ENCODE data around the gene KIF11.

KIF11 gene

GRCh38 chr10:92690915-92691590 is 98.1 kb downstream of the KIF11 start:
- DNase-seq (ENCODE audit: low read depth, low spot score) = no peak
- Histone ChIP-seq H3K4me1 (ENCODE audit: insufficient read depth, insufficient read length) (peaks cover 5% of the 10 kb centered on the region), H3K4me3 (ENCODE audit: insufficient read length, low read depth) (peak overlapping the region; percentile 10), H3K36me3 (ENCODE audit: insufficient read depth, insufficient read length, low read length) (no peaks in the 10 kb centered on the region), H3K27me3 (ENCODE audit: insufficient read depth, insufficient read length) (peaks cover 90% of the 10 kb centered on the region), H3K9ac (ENCODE audit: insufficient read length, low read depth) (no peak overlapping the region), H3K9me3 (ENCODE audit: insufficient read depth, low read length) (no peaks in the 10 kb centered on the region)
- no peak for TF ChIP-seq ZNF274 (IDR thresholded peaks at IDR 0.05; ENCODE audit: low read depth, low read length)

GRCh38 chr10:92691591-92692079 is 98.7 kb downstream of the KIF11 start:
- peaks cover 5% of the 10 kb centered on the region for H3K4me1 ChIP-seq (ENCODE audit: insufficient read depth, insufficient read length)
- peaks cover 95% of the 10 kb centered on the region for H3K27me3 ChIP-seq (ENCODE audit: insufficient read depth, insufficient read length)
- peak overlapping the region; percentile 42 for H3K9ac ChIP-seq (ENCODE audit: insufficient read length, low read depth)
- H3K9me3 ChIP-seq (ENCODE audit: insufficient read depth, low read length) = no peaks in the 10 kb centered on the region
- peak overlapping the region; percentile 16 for H3K4me3 ChIP-seq (ENCODE audit: insufficient read length, low read depth)
- TF ChIP-seq SUZ12 (IDR thresholded peaks at IDR 0.05; ENCODE audit: extremely low read depth, insufficient read depth, insufficient read length) (no peak), ZNF274 (IDR thresholded peaks at IDR 0.05; ENCODE audit: low read depth, low read length) (no peak), YY1 (IDR thresholded peaks at IDR 0.05; ENCODE audit: insufficient read depth, insufficient read length) (no peak)
- H3K36me3 ChIP-seq (ENCODE audit: insufficient read depth, insufficient read length, low read length) = no peaks in the 10 kb centered on the region
- no peak for DNase-seq (ENCODE audit: low read depth, low spot score)

GRCh38 chr10:92692080-92692671 is 99.2 kb downstream of the KIF11 start:
- Histone ChIP-seq H3K36me3 (ENCODE audit: insufficient read depth, insufficient read length, low read length) (no peaks in the 10 kb centered on the region), H3K27me3 (ENCODE audit: insufficient read depth, insufficient read length) (peaks cover 96% of the 10 kb centered on the region), H3K9me3 (ENCODE audit: insufficient read depth, low read length) (no peaks in the 10 kb centered on the region), H3K4me1 (ENCODE audit: insufficient read depth, insufficient read length) (peaks cover 5% of the 10 kb centered on the region), H3K9ac (ENCODE audit: insufficient read length, low read depth) (no peak overlapping the region), H3K4me3 (ENCODE audit: insufficient read length, low read depth) (peak overlapping the region; percentile 16)
- DNase-seq (ENCODE audit: low read depth, low spot score) = no peak
- TF ChIP-seq SUZ12 (IDR thresholded peaks at IDR 0.05; ENCODE audit: extremely low read depth, insufficient read depth, insufficient read length) = peak; percentile 91
- TF ChIP-seq ZNF274 (IDR thresholded peaks at IDR 0.05; ENCODE audit: low read depth, low read length) = no peak

- no peak for TF ChIP-seq YY1 (IDR thresholded peaks at IDR 0.05; ENCODE audit: insufficient read depth, insufficient read length)
- TF ChIP-seq SUZ12 (IDR thresholded peaks at IDR 0.05; ENCODE audit: extremely low read depth, insufficient read depth, insufficient read length) = no peak
- no peak for TF ChIP-seq ZNF274 (IDR thresholded peaks at IDR 0.05; ENCODE audit: low read depth, low read length)
- Histone ChIP-seq H3K36me3 (ENCODE audit: insufficient read depth, insufficient read length, low read length) (no peaks in the 10 kb centered on the region), H3K27me3 (ENCODE audit: insufficient read depth, insufficient read length) (peaks cover 98% of the 10 kb centered on the region), H3K9ac (ENCODE audit: insufficient read length, low read depth) (no peak overlapping the region), H3K9me3 (ENCODE audit: insufficient read depth, low read length) (no peaks in the 10 kb centered on the region), H3K4me1 (ENCODE audit: insufficient read depth, insufficient read length) (peaks cover 5% of the 10 kb centered on the region), H3K4me3 (ENCODE audit: insufficient read length, low read depth) (no peak overlapping the region)
- DNase-seq (ENCODE audit: low read depth, low spot score) = no peak
These were observed 100.0 kb downstream of the KIF11 start for GRCh38 chr10:92692697-92693533.

- no peak for DNase-seq (ENCODE audit: low read depth, low spot score)
- H3K9me3 ChIP-seq (ENCODE audit: insufficient read depth, low read length) = no peaks in the 10 kb centered on the region
- no peak overlapping the region for H3K9ac ChIP-seq (ENCODE audit: insufficient read length, low read depth)
- no peak overlapping the region for H3K4me3 ChIP-seq (ENCODE audit: insufficient read length, low read depth)
- H3K4me1 ChIP-seq (ENCODE audit: insufficient read depth, insufficient read length) = peaks cover 5% of the 10 kb centered on the region
- H3K36me3 ChIP-seq (ENCODE audit: insufficient read depth, insufficient read length, low read length) = no peaks in the 10 kb centered on the region
- peaks cover 98% of the 10 kb centered on the region for H3K27me3 ChIP-seq (ENCODE audit: insufficient read depth, insufficient read length)
- TF ChIP-seq YY1 (IDR thresholded peaks at IDR 0.05; ENCODE audit: insufficient read depth, insufficient read length) (no peak), ZNF274 (IDR thresholded peaks at IDR 0.05; ENCODE audit: low read depth, low read length) (no peak), SUZ12 (IDR thresholded peaks at IDR 0.05; ENCODE audit: extremely low read depth, insufficient read depth, insufficient read length) (no peak)
These were observed 100.6 kb downstream of the KIF11 start for GRCh38 chr10:92693534-92693893.

GRCh38 chr10:92695679-92696605 is 103.0 kb downstream of the KIF11 start:
- no peaks in the 10 kb centered on the region for H3K9me3 ChIP-seq (ENCODE audit: insufficient read depth, low read length)
- peak overlapping the region; percentile 18 for H3K4me3 ChIP-seq (ENCODE audit: insufficient read length, low read depth)
- H3K36me3 ChIP-seq (ENCODE audit: insufficient read depth, insufficient read length, low read length) = no peaks in the 10 kb centered on the region
- no peaks in the 10 kb centered on the region for H3K4me1 ChIP-seq (ENCODE audit: insufficient read depth, insufficient read length)
- no peak for DNase-seq (ENCODE audit: low read depth, low spot score)
- H3K27me3 ChIP-seq (ENCODE audit: insufficient read depth, insufficient read length) = peaks cover 99% of the 10 kb centered on the region
- H3K9ac ChIP-seq (ENCODE audit: insufficient read length, low read depth) = no peak overlapping the region
- TF ChIP-seq SUZ12 (IDR thresholded peaks at IDR 0.05; ENCODE audit: extremely low read depth, insufficient read depth, insufficient read length) (no peak), YY1 (IDR thresholded peaks at IDR 0.05; ENCODE audit: insufficient read depth, insufficient read length) (no peak), ZNF274 (IDR thresholded peaks at IDR 0.05; ENCODE audit: low read depth, low read length) (no peak)
